Endothelial cell of coronary artery (primary cell): Measurements from ENCODE around the gene VEGFA. TPM values are rescaled to one million over a fixed set of nuclear protein-coding genes. Genes with fewer than 3 reads are reported as not detected.

ENCODE experiments used
- total RNA-seq: library from RNA; depleted of rRNA; stranded (reverse); fragments of >200 nt; gene quantifications from 2 replicates; pipeline ENCODE4 v1.2.3, GENCODE V29; 2014

The VEGFA gene
- 14.5 and 108 TPM in 2 replicates for total RNA-seq

GRCh38 chr6:43769526-43770371, at the start of gene VEGFA:
VEGFA (plus strand) TSS chr6:43770211.

Other genes with a start within 250 kb of the VEGFA start
- gene XPO5, start 194.2 kb upstream of the VEGFA start, total RNA-seq: 25.6 and 30.2 TPM in 2 replicates
- gene POLH, start 194.0 kb upstream of the VEGFA start, total RNA-seq: 18.8 and 24.4 TPM in 2 replicates
- 34.1 and 51.3 TPM in 2 replicates for gene GTPBP2, start 140.9 kb upstream of the VEGFA start, total RNA-seq
- 19.1 and 23.6 TPM in 2 replicates for gene MAD2L1BP, start 134.4 kb upstream of the VEGFA start, total RNA-seq
- 0.09 and 0.19 TPM in 2 replicates for gene RSPH9, start 125.2 kb upstream of the VEGFA start, total RNA-seq
- 41.4 and 50.3 TPM in 2 replicates for gene MRPS18A, start 82.4 kb upstream of the VEGFA start, total RNA-seq